Activated B cell treated with CpG ODN at 0.5 μM for 24 hours (primary cell): ENCODE results near the gene ST6GALNAC6. TPM values are rescaled to one million over a fixed set of nuclear protein-coding genes. Genes with fewer than 3 reads are reported as not detected.
"Not testable (repeated sequence)": the region's sequence is repeated elsewhere in the genome, so short reads cannot be mapped to it uniquely, and the experiment has no call there.

ENCODE experiments used
- ATAC-seq: fragments of 200-7000 bp; cut with Tn5 transposase; one replicate; pipeline ENCODE4 v1.10.0; 2021; ENCODE audit warnings: low read depth, mild to moderate bottlenecking, moderate library complexity
- CTCF ChIA-PET: fragments of 350-600 bp; sonication (Branson Sonifier 250); formaldehyde crosslinking; loops from one replicate; lab custom pipeline; 2021; ENCODE audit warnings: antibody characterized with exemption; lab: Charles Lee
- POLR2A ChIA-PET: fragments of 350-600 bp; sonication (Branson Sonifier 250); formaldehyde crosslinking; loops from one replicate; lab custom pipeline; 2021; ENCODE audit warnings: antibody characterized with exemption; lab: Charles Lee
- DNase-seq: peaks from one replicate; pipeline ENCODE4 v3.0.0; 2022
- H3K27ac Mint-ChIP-seq: one replicate; pipeline ENCODE4 v1.8.0; 2020; ENCODE audit warnings: mixed read lengths
- H3K27me3 Mint-ChIP-seq: one replicate; pipeline ENCODE4 v1.8.0; 2021; ENCODE audit warnings: mixed read lengths
- H3K36me3 Mint-ChIP-seq: one replicate; pipeline ENCODE4 v1.8.0; 2021; ENCODE audit warnings: low read depth, mixed read lengths
- H3K4me1 Mint-ChIP-seq: one replicate; pipeline ENCODE4 v1.8.0; 2021; ENCODE audit warnings: mixed read lengths
- H3K4me3 Mint-ChIP-seq: one replicate; pipeline ENCODE4 v1.8.0; 2020; ENCODE audit warnings: mild to moderate bottlenecking, mixed read lengths
- H3K9me3 Mint-ChIP-seq: one replicate; pipeline ENCODE4 v1.8.0; 2020; ENCODE audit warnings: mixed read lengths
- intact Hi-C: fragments of 100-400 bp; cut with micrococcal nuclease; formaldehyde crosslinking; loops from one replicate; pipeline ENCODE4 v1.15.1; 2024
- total RNA-seq: library from RNA; stranded (reverse); gene quantifications from 2 replicates; pipeline ENCODE4 v1.2.3, GENCODE V29; 2022
- TF ChIP-seq, protein P1 (sequence below): fragments of 200-600 bp; IDR thresholded peaks from one replicate; pipeline ENCODE4 v1.8.0; 2022; ENCODE audit warnings: antibody characterized with exemption, mild to moderate bottlenecking

The ST6GALNAC6 gene
- total RNA-seq, 1 donor from 2014 or later, result 47.5 TPM

- ATAC-seq, result no peak
- H3K4me1 Mint-ChIP-seq, result peaks cover 8% of the 10 kb centered on the region
- no peak overlapping the region for H3K4me3 Mint-ChIP-seq
- TF ChIP-seq, protein P1, sequence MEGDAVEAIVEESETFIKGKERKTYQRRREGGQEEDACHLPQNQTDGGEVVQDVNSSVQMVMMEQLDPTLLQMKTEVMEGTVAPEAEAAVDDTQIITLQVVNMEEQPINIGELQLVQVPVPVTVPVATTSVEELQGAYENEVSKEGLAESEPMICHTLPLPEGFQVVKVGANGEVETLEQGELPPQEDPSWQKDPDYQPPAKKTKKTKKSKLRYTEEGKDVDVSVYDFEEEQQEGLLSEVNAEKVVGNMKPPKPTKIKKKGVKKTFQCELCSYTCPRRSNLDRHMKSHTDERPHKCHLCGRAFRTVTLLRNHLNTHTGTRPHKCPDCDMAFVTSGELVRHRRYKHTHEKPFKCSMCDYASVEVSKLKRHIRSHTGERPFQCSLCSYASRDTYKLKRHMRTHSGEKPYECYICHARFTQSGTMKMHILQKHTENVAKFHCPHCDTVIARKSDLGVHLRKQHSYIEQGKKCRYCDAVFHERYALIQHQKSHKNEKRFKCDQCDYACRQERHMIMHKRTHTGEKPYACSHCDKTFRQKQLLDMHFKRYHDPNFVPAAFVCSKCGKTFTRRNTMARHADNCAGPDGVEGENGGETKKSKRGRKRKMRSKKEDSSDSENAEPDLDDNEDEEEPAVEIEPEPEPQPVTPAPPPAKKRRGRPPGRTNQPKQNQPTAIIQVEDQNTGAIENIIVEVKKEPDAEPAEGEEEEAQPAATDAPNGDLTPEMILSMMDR, result no peak
- no peak overlapping the region for H3K27ac Mint-ChIP-seq
- ChIA-PET CTCF (interaction anchor here (0.8 to 4.2 kb wide), 16 partner anchors 11 to 284 kb away, joined by 3 to 48 read pairs (median 7); partner anchors contain the start of genes CDK9, ENG, FPGS and PTRH1), POLR2A (interaction anchor here (1.1 to 2.5 kb wide), 2 partner anchors 79 to 136 kb away, joined by 7 to 14 read pairs; partner anchors contain the start of gene TOR2A)
- H3K36me3 Mint-ChIP-seq, result no peaks in the 10 kb centered on the region
- H3K9me3 Mint-ChIP-seq, result no peaks in the 10 kb centered on the region
- no peak for DNase-seq
- no peaks in the 10 kb centered on the region for H3K27me3 Mint-ChIP-seq
- intact Hi-C loops, result loop anchor here (1.0 to 2.0 kb wide), 8 partner anchors 46 to 367 kb away; partner anchors contain the start of genes CDK9, FPGS, ST6GALNAC4 and TOR2A
Measured at GRCh38 chr9:127870887-127871286, 28.5 kb downstream of the ST6GALNAC6 start.

- ChIA-PET POLR2A (interaction anchor here (0.7 to 2.5 kb wide), 16 partner anchors 8 to 419 kb away, joined by 3 to 16 read pairs (median 4); partner anchors contain the start of genes CDK9, FPGS, LRSAM1 and RPL12), CTCF (interaction anchor here (0.6 to 4.2 kb wide), 37 partner anchors 8 to 655 kb away, joined by 3 to 48 read pairs (median 5); partner anchors contain the start of genes AK1, CDK9, ENG and FPGS)
- H3K4me1 Mint-ChIP-seq, result peaks cover 16% of the 10 kb centered on the region
- not testable (repeated sequence) for H3K27ac Mint-ChIP-seq, H3K4me3 Mint-ChIP-seq, H3K9me3 Mint-ChIP-seq, DNase-seq, ATAC-seq, H3K36me3 Mint-ChIP-seq, H3K27me3 Mint-ChIP-seq
- intact Hi-C loops, result loop anchor here (1.0 to 2.0 kb wide), 8 partner anchors 47 to 366 kb away; partner anchors contain the start of genes CDK9, FPGS, ST6GALNAC4 and TOR2A
Measured at GRCh38 chr9:127870153-127870491, 29.3 kb downstream of the ST6GALNAC6 start.

- intact Hi-C loops, result loop anchor here (1.0 to 2.0 kb wide), 9 partner anchors 47 to 655 kb away; partner anchors contain the start of genes CDK9, FPGS, ST6GALNAC4 and TOR2A
Measured at GRCh38 chr9:127869310-127870152, 29.9 kb downstream of the ST6GALNAC6 start.

DNA sequence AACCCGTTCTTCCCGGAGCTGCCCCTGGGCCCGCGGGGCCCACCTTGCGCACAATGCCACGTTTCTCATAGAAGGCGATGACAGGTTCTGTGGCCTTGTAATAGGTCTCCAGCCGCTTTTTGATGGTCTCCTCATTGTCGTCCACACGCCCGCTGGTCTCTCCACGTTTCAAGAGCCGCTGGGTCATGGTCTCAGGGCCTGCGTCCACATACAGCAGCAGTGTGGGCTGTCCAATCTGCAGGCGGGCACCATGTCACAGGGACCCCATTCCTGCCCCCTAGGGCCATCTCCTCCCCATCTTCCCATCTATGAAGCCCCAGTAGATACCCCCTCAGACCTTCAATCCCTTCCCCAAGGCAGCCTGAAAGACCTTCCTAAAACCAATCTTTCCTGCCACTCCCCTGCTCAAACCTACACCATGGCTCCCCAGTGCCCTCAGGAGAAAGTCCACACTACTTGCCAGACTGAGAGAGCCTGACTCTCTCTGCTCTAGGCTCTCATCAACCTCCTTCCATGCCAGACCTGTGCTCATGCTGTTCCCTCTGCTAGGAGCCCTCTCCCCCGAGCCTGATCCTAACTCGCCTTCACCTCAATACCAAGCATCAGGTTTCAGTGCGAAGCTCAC lies 31.0 kb downstream of the ST6GALNAC6 start:
- ATAC-seq (no peak), DNase-seq (no peak)
- Mint-ChIP-seq H3K4me3 (no peak overlapping the region), H3K27ac (peak overlapping the region; percentile 4), H3K9me3 (no peaks in the 10 kb centered on the region), H3K36me3 (no peaks in the 10 kb centered on the region), H3K27me3 (no peaks in the 10 kb centered on the region), H3K4me1 (peaks cover 22% of the 10 kb centered on the region)
- TF ChIP-seq, protein P1, result no peak
- POLR2A ChIA-PET, result interaction anchor here (0.7 kb wide), 1 partner anchor 13 kb away, joined by 6 read pairs; no protein-coding TSS in a partner anchor
- CTCF ChIA-PET, result interaction anchor here (0.6 to 4.2 kb wide), 9 partner anchors 50 to 279 kb away, joined by 3 to 48 read pairs (median 25); partner anchors contain the start of genes CDK9 and TOR2A
- intact Hi-C loops, result loop anchor here (2.0 kb wide), 1 partner anchor 654 kb away; no protein-coding TSS in a partner anchor

More at GRCh38 chr9:127869310-127870152, 29.9 kb downstream of the ST6GALNAC6 start:
- peaks cover 22% of the 10 kb centered on the region for H3K4me1 Mint-ChIP-seq
- no peak overlapping the region for H3K27ac Mint-ChIP-seq
- POLR2A ChIA-PET, result interaction anchor here (0.6 to 2.5 kb wide), 18 partner anchors 9 to 418 kb away, joined by 3 to 16 read pairs (median 4); partner anchors contain the start of genes CDK9, FPGS, LRSAM1 and RPL12
- ATAC-seq (peak; percentile 79), DNase-seq (peak; percentile 81)
- TF ChIP-seq, protein P1, result no peak
- H3K4me3 Mint-ChIP-seq, result no peak overlapping the region
- H3K27me3 Mint-ChIP-seq, result no peaks in the 10 kb centered on the region
- no peaks in the 10 kb centered on the region for H3K9me3 Mint-ChIP-seq
- CTCF ChIA-PET, result interaction anchor here (0.6 to 4.2 kb wide), 41 partner anchors 8 to 655 kb away, joined by 3 to 48 read pairs (median 5); partner anchors contain the start of genes AK1, CDK9, ENG and FPGS
- H3K36me3 Mint-ChIP-seq, result no peaks in the 10 kb centered on the region
